ENCODE measurements around the gene HDDC2. TPM values are rescaled to one million over a fixed set of nuclear protein-coding genes. Genes with fewer than 3 reads are reported as not detected.

HDDC2 gene
- polyA plus RNA-seq, 1 donor from 2014 or later, result 75.2 TPM

GRCh38 chr6:125325586-125325985 lies 23.8 kb upstream of the HDDC2 start:
- Histone ChIP-seq H3K4me2 (ENCODE audit: low read length) (no peak overlapping the region), H3K27ac (ENCODE audit: low read length) (no peak overlapping the region), H3K9me2 (ENCODE audit: insufficient read depth, low read length) (no peaks in the 10 kb centered on the region), H3K9me3 (ENCODE audit: low read length) (no peaks in the 10 kb centered on the region), H4K20me1 (ENCODE audit: insufficient read depth) (no peaks in the 10 kb centered on the region), H3K79me2 (replicated peaks; ENCODE audit: insufficient read depth, low read length) (no peaks in the 10 kb centered on the region), H2AFZ (ENCODE audit: low read depth, low read length) (no peak overlapping the region), H3K27me3 (ENCODE audit: insufficient read depth, low read depth, low read length) (no peaks in the 10 kb centered on the region), H3F3A (ENCODE audit: insufficient read depth, low read length, poor library complexity, severe bottlenecking) (no peaks in the 10 kb centered on the region), H3K36me3 (ENCODE audit: insufficient read depth, low read length) (no peaks in the 10 kb centered on the region), H3K9ac (ENCODE audit: low read length) (no peak overlapping the region), H3K4me3 (ENCODE audit: low read length) (no peak overlapping the region)
- TF ChIP-seq, protein P1, sequence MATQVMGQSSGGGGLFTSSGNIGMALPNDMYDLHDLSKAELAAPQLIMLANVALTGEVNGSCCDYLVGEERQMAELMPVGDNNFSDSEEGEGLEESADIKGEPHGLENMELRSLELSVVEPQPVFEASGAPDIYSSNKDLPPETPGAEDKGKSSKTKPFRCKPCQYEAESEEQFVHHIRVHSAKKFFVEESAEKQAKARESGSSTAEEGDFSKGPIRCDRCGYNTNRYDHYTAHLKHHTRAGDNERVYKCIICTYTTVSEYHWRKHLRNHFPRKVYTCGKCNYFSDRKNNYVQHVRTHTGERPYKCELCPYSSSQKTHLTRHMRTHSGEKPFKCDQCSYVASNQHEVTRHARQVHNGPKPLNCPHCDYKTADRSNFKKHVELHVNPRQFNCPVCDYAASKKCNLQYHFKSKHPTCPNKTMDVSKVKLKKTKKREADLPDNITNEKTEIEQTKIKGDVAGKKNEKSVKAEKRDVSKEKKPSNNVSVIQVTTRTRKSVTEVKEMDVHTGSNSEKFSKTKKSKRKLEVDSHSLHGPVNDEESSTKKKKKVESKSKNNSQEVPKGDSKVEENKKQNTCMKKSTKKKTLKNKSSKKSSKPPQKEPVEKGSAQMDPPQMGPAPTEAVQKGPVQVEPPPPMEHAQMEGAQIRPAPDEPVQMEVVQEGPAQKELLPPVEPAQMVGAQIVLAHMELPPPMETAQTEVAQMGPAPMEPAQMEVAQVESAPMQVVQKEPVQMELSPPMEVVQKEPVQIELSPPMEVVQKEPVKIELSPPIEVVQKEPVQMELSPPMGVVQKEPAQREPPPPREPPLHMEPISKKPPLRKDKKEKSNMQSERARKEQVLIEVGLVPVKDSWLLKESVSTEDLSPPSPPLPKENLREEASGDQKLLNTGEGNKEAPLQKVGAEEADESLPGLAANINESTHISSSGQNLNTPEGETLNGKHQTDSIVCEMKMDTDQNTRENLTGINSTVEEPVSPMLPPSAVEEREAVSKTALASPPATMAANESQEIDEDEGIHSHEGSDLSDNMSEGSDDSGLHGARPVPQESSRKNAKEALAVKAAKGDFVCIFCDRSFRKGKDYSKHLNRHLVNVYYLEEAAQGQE (IDR thresholded peaks at IDR 0.05; ENCODE audit: borderline replicate concordance), result no peak
- no peak for TF ChIP-seq EZH2 (IDR thresholded peaks at IDR 0.05; ENCODE audit: borderline replicate concordance, insufficient read depth, low read length, poor library complexity, severe bottlenecking)
- TF ChIP-seq POLR2AphosphoS5 (IDR thresholded peaks at IDR 0.05), result no peak
- no peak for TF ChIP-seq RAD21 (conservative IDR thresholded peaks at IDR 0.05)
- TF ChIP-seq TAF1 (IDR thresholded peaks at IDR 0.05; ENCODE audit: low read depth), result no peak
- TF ChIP-seq EP300 (conservative IDR thresholded peaks at IDR 0.05; ENCODE audit: poor library complexity, severe bottlenecking), result no peak
- no peak for TF ChIP-seq SMC3 (conservative IDR thresholded peaks at IDR 0.05; ENCODE audit: poor library complexity)
- no peak for TF ChIP-seq CTCF (IDR thresholded peaks at IDR 0.05; ENCODE audit: poor library complexity, severe bottlenecking)
- no peak for TF ChIP-seq MXI1 (conservative IDR thresholded peaks at IDR 0.05; ENCODE audit: poor library complexity, severe bottlenecking)

GRCh38 chr6:125323376-125323775 lies 21.6 kb upstream of the HDDC2 start:
- no peaks in the 10 kb centered on the region for H3F3A ChIP-seq (ENCODE audit: insufficient read depth, low read length, poor library complexity, severe bottlenecking)
- no peaks in the 10 kb centered on the region for H3K79me2 ChIP-seq (replicated peaks; ENCODE audit: insufficient read depth, low read length)
- no peaks in the 10 kb centered on the region for H3K27me3 ChIP-seq (ENCODE audit: insufficient read depth, low read depth, low read length)
- no peaks in the 10 kb centered on the region for H3K9me2 ChIP-seq (ENCODE audit: insufficient read depth, low read length)
- TF ChIP-seq RAD21 (conservative IDR thresholded peaks at IDR 0.05) (no peak), MXI1 (conservative IDR thresholded peaks at IDR 0.05; ENCODE audit: poor library complexity, severe bottlenecking) (no peak)
- no peaks in the 10 kb centered on the region for H3K36me3 ChIP-seq (ENCODE audit: insufficient read depth, low read length)
- no peaks in the 10 kb centered on the region for H4K20me1 ChIP-seq (ENCODE audit: insufficient read depth)
- H3K27ac ChIP-seq (ENCODE audit: low read length), result no peak overlapping the region
- no peak overlapping the region for H3K4me3 ChIP-seq (ENCODE audit: low read length)
- no peak overlapping the region for H3K4me2 ChIP-seq (ENCODE audit: low read length)
- H2AFZ ChIP-seq (ENCODE audit: low read depth, low read length), result no peak overlapping the region
- H3K9ac ChIP-seq (ENCODE audit: low read length), result no peak overlapping the region
- H3K9me3 ChIP-seq (ENCODE audit: low read length), result no peaks in the 10 kb centered on the region

- Histone ChIP-seq H3K9me2 (ENCODE audit: insufficient read depth, low read length) (no peaks in the 10 kb centered on the region), H3K36me3 (ENCODE audit: insufficient read depth, low read length) (no peaks in the 10 kb centered on the region), H3K4me2 (ENCODE audit: low read length) (no peak overlapping the region), H3K79me2 (replicated peaks; ENCODE audit: insufficient read depth, low read length) (no peaks in the 10 kb centered on the region), H3K27me3 (ENCODE audit: insufficient read depth, low read depth, low read length) (no peaks in the 10 kb centered on the region), H3K4me3 (ENCODE audit: low read length) (no peak overlapping the region), H2AFZ (ENCODE audit: low read depth, low read length) (no peak overlapping the region), H3K9me3 (ENCODE audit: low read length) (no peaks in the 10 kb centered on the region), H4K20me1 (ENCODE audit: insufficient read depth) (no peaks in the 10 kb centered on the region), H3K9ac (ENCODE audit: low read length) (no peak overlapping the region), H3K27ac (ENCODE audit: low read length) (no peak overlapping the region), H3F3A (ENCODE audit: insufficient read depth, low read length, poor library complexity, severe bottlenecking) (no peaks in the 10 kb centered on the region)
- no peak for TF ChIP-seq RAD21 (conservative IDR thresholded peaks at IDR 0.05)
- TF ChIP-seq EZH2 (IDR thresholded peaks at IDR 0.05; ENCODE audit: borderline replicate concordance, insufficient read depth, low read length, poor library complexity, severe bottlenecking), result no peak
- no peak for TF ChIP-seq POLR2AphosphoS5 (IDR thresholded peaks at IDR 0.05)
- TF ChIP-seq, protein P1 (IDR thresholded peaks at IDR 0.05; ENCODE audit: borderline replicate concordance), result no peak
- no peak for TF ChIP-seq CTCF (IDR thresholded peaks at IDR 0.05; ENCODE audit: poor library complexity, severe bottlenecking)
- TF ChIP-seq TAF1 (IDR thresholded peaks at IDR 0.05; ENCODE audit: low read depth), result no peak
- no peak for TF ChIP-seq SMC3 (conservative IDR thresholded peaks at IDR 0.05; ENCODE audit: poor library complexity)
- no peak for TF ChIP-seq EP300 (conservative IDR thresholded peaks at IDR 0.05; ENCODE audit: poor library complexity, severe bottlenecking)
- TF ChIP-seq MXI1 (conservative IDR thresholded peaks at IDR 0.05; ENCODE audit: poor library complexity, severe bottlenecking), result no peak
These were observed 14.9 kb upstream of the HDDC2 start for GRCh38 chr6:125316621-125317020.
